Measurements from ENCODE around the gene AMOTL1. TPM values are rescaled to one million over a fixed set of nuclear protein-coding genes. Genes with fewer than 3 reads are reported as not detected.

Gene AMOTL1
- total and polyA plus RNA-seq, 2 of the 8 experiments (the other 6 are each of a cell fraction or from before 2014, with no cell fraction given) = 9.0 to 27.6 TPM

GRCh38 chr11:94806014-94806413 is 37.9 kb downstream of the AMOTL1 start:
- 87% methylated on average over 1 of the region's 1 CpG; no CpG with 5 or more reads in 1 of the 2 experiments for WGBS, 2 experiments (ENCODE audit: extremely low coverage in 1 of 2, insufficient coverage in 1 of 2, insufficient read length in 1 of 2, insufficient replicate concordance in 2 of 2, low coverage in 1 of 2, low lambda C conversion rate in 2 of 2, missing lambda C conversion rate in 1 of 2)
- H3K9ac ChIP-seq (replicated peaks in 1 of 4; ENCODE audit: extremely low read depth in 1 of 4, low read depth in 3 of 4, low read length in 3 of 4) = no peak overlapping the region
- ChIA-PET POLR2A (ENCODE audit: partially characterized antibody) (no interaction called here), CTCF (ENCODE audit: partially characterized antibody) (interaction anchor here (1.1 to 1.5 kb wide), 3 partner anchors 18 to 36 kb away, joined by 3 to 4 read pairs (median 3); no protein-coding TSS in a partner anchor)
- no peak overlapping the region for H3K27ac ChIP-seq (ENCODE audit: low read depth, low read length)
- no peak overlapping the region for H3K14ac ChIP-seq (ENCODE audit: insufficient read length)
- H2BK120ac ChIP-seq (replicated peaks; ENCODE audit: low read depth, low read length) = no peak overlapping the region
- peaks cover 5% of the 10 kb centered on the region; the same call in 1 of the 2 replicates for H3K79me1 ChIP-seq (ENCODE audit: low read depth, low read length)
- no peak overlapping the region for H2BK5ac ChIP-seq (ENCODE audit: low read depth, low read length)
- no peak overlapping the region for H2BK12ac ChIP-seq (ENCODE audit: low read depth, low read length)
- no peak overlapping the region for H3K4me2 ChIP-seq (ENCODE audit: insufficient read depth in 1 of 2, low read depth in 2 of 2, low read length in 2 of 2)
- H3K79me2 ChIP-seq (ENCODE audit: control insufficient read depth in 1 of 2, insufficient read depth in 2 of 2, low read length in 2 of 2) = no peaks in the 10 kb centered on the region; a peak in 1 of 4 replicates
- H2BK20ac ChIP-seq (ENCODE audit: low read length) = no peak overlapping the region
- no peak overlapping the region for H4K8ac ChIP-seq (ENCODE audit: extremely low read depth, insufficient read depth, low read length)
- H3K4me1 ChIP-seq (replicated peaks in 1 of 4; ENCODE audit: control insufficient read depth in 3 of 4, insufficient read depth in 4 of 4, low read length in 3 of 4) = peaks cover 0 to 2% (median 0%) of the 10 kb centered on the region in 4 experiments; a peak in 1 of 7 replicates
- H2AK5ac ChIP-seq (ENCODE audit: low read depth, low read length) = no peak overlapping the region
- peaks cover 2% of the 10 kb centered on the region in 2 experiments for H4K20me1 ChIP-seq (replicated peaks in 1 of 2; ENCODE audit: control insufficient read depth in 1 of 2, insufficient read depth in 2 of 2, low read length in 2 of 2)
- H3K27me3 ChIP-seq (replicated peaks in 1 of 4; ENCODE audit: control insufficient read depth in 3 of 4, extremely low read depth in 1 of 4, insufficient read depth in 3 of 4, low read length in 3 of 4) = no peaks in the 10 kb centered on the region
- no peak overlapping the region for H3K4me3 ChIP-seq (ENCODE audit: extremely low read depth in 1 of 4, insufficient read depth in 2 of 4, low read depth in 3 of 4, low read length in 4 of 4)
- no peak overlapping the region for H3K4ac ChIP-seq (replicated peaks; ENCODE audit: insufficient read length, low read depth, low read length)
- H3K18ac ChIP-seq (ENCODE audit: extremely low read depth, low read length) = no peak overlapping the region
- no peak overlapping the region for H4K5ac ChIP-seq (ENCODE audit: insufficient read length, low read depth, low read length)
- H3K56ac ChIP-seq (replicated peaks; ENCODE audit: insufficient read length, low read depth, low read length) = no peak overlapping the region
- H3K23ac ChIP-seq (ENCODE audit: insufficient read length) = no peak overlapping the region
- H2BK15ac ChIP-seq (ENCODE audit: low read length) = no peak overlapping the region
- H3K9me3 ChIP-seq (ENCODE audit: insufficient read depth in 2 of 2, low read depth in 1 of 2, low read length in 1 of 2) = no peaks in the 10 kb centered on the region
- H4K91ac ChIP-seq (replicated peaks; ENCODE audit: insufficient read length, low read length) = no peak overlapping the region
- DNase-seq (ENCODE audit: low read depth in 1 of 2, low spot score in 2 of 2) = no peak
- H3K36me3 ChIP-seq (ENCODE audit: control insufficient read depth in 2 of 4, insufficient read depth in 4 of 4, low read length in 3 of 4) = peaks cover 0 to 2% (median under 1%) of the 10 kb centered on the region in 4 experiments; a peak in 2 of 8 replicates
- FAIRE-seq = no peak
- H3K23me2 ChIP-seq (ENCODE audit: low read depth, low read length) = no peaks in the 10 kb centered on the region; the same call in 1 of the 2 replicates
- no peak overlapping the region for H2AFZ ChIP-seq (ENCODE audit: low read length)
- no peak for TF ChIP-seq CHD1 (IDR thresholded peaks at IDR 0.05; ENCODE audit: low read depth, low read length)
- no peak for TF ChIP-seq ASH2L (IDR thresholded peaks at IDR 0.05; ENCODE audit: low read length)
- no peak for TF ChIP-seq TAF7 (optimal IDR thresholded peaks at IDR 0.05; ENCODE audit: borderline replicate concordance, low read depth, low read length)
- TF ChIP-seq ATF2 (IDR thresholded peaks at IDR 0.05; ENCODE audit: low read length) = no peak
- no peak for TF ChIP-seq SRF (IDR thresholded peaks at IDR 0.05; ENCODE audit: low read depth, low read length)
- no peak for TF ChIP-seq POLR2A (IDR thresholded peaks at IDR 0.05; ENCODE audit: control extremely low read depth in 1 of 2, low read depth in 2 of 2, low read length in 2 of 2)
- TF ChIP-seq SP2 (IDR thresholded peaks at IDR 0.05; ENCODE audit: low read length) = no peak
- no peak for TF ChIP-seq SUZ12 (IDR thresholded peaks at IDR 0.05; ENCODE audit: low read length)
- no peak for TF ChIP-seq HDAC6 (IDR thresholded peaks at IDR 0.05; ENCODE audit: low read depth, low read length)
- TF ChIP-seq SIN3A (conservative IDR thresholded peaks at IDR 0.05 in 1 of 2, IDR thresholded peaks at IDR 0.05 in 1 of 2; ENCODE audit: low read depth in 1 of 2, low read length in 2 of 2) = no peak
- no peak for TF ChIP-seq JUN (IDR thresholded peaks at IDR 0.05; ENCODE audit: low read depth, low read length)
- TF ChIP-seq NRF1 (IDR thresholded peaks at IDR 0.05; ENCODE audit: low read depth, low read length) = no peak
- TF ChIP-seq RFX5 (IDR thresholded peaks at IDR 0.05; ENCODE audit: borderline replicate concordance, low read depth, low read length) = no peak
- TF ChIP-seq TEAD4 (IDR thresholded peaks at IDR 0.05; ENCODE audit: low read depth, low read length) = no peak
